HepG2 (cell line): ENCODE results near the gene SSU72. TPM values are rescaled to one million over a fixed set of nuclear protein-coding genes. Genes with fewer than 3 reads are reported as not detected.

Experiments
- ATAC-seq: fragments of 200-7000 bp; cut with Tn5 transposase; 3 replicates; pipeline ENCODE4 v1.9.1; 2020; ENCODE audit warnings: mild to moderate bottlenecking, moderate library complexity
- BruUV-seq: library from RNA; stranded (reverse); fragments of 400-500 nt; replicated peaks from 2 replicates; lab custom pipeline; 2021; lab: Mats Ljungman, UMichigan
- CTCF ChIA-PET: fragments of 300-600 bp; formaldehyde crosslinking; extraction: SDS; loops from one replicate; lab custom pipeline; 2021; ENCODE audit warnings: low total read pairs, inconsistent platforms, low intra/inter-chr PET ratio; lab: Yijun Ruan, JAX
- POLR2A ChIA-PET: fragments of 350-600 bp; sonication (Branson Sonifier 250); formaldehyde crosslinking; loops from one replicate; lab custom pipeline; 2020; ENCODE audit warnings: antibody characterized with exemption, inconsistent platforms; lab: Yijun Ruan, JAX
- DNase-seq: peaks from one replicate; pipeline ENCODE4 v3.0.0-alpha.2; 2015; ENCODE audit warnings: low spot score
- FAIRE-seq: peaks from 3 replicates; lab custom pipeline; 2011; peaks lifted over from hg19 to GRCh38; lab: Jason Lieb, UNC
- H2AFZ ChIP-seq: one replicate; pipeline ENCODE4 v1.6.1; 2011; ENCODE audit warnings: low read length, inconsistent platforms
- H3K27ac ChIP-seq: fragments of 300-600 bp; 3 replicates; pipeline ENCODE4 v1.8.0; 2011; ENCODE audit warnings: mixed run types, mild to moderate bottlenecking, mixed read lengths, low read length, inconsistent platforms; ENCODE audit not compliant: insufficient read depth; ENCODE audit errors: extremely low read length
- H3K27me3 ChIP-seq, 2 experiments: fragments of 200-600 bp in 1 of 2; 2 replicates in 1 of 2; 3 replicates in 1 of 2; pipeline versions ENCODE4 v1.6.0 to v1.8.0; 2011; ENCODE audit warnings: low read length in 2 of 2, mild to moderate bottlenecking in 2 of 2, moderate library complexity in 2 of 2, inconsistent platforms in 1 of 2; ENCODE audit not compliant: insufficient read depth in 2 of 2, control insufficient read depth in 1 of 2
- H3K36me3 ChIP-seq, 2 experiments: fragments of 200-600 bp in 1 of 2; replicated peaks in 1 of 2; 2 replicates in 1 of 2; 3 replicates in 1 of 2; pipeline versions ENCODE4 v1.5.1 to v1.8.0; 2011; ENCODE audit warnings: low read length in 2 of 2, inconsistent platforms in 1 of 2; ENCODE audit not compliant: insufficient read depth in 2 of 2, control insufficient read depth in 1 of 2
- H3K4me1 ChIP-seq: 2 replicates; pipeline ENCODE4 v1.5.1; 2012; ENCODE audit warnings: low read length, inconsistent platforms; ENCODE audit not compliant: insufficient read depth
- H3K4me2 ChIP-seq: 2 replicates; pipeline ENCODE4 v1.6.0; 2011; ENCODE audit warnings: low read depth, low read length, inconsistent platforms
- H3K4me3 ChIP-seq, 3 experiments: fragments of 200-600 bp in 1 of 3; sonication (generic), shearing (Covaris generic) in 1 of 3; replicated peaks in 1 of 3; 2 replicates each; pipeline ENCODE4 v1.5.1; 2011 to 2016; ENCODE audit warnings: low read length in 3 of 3, inconsistent platforms in 2 of 3, low read depth in 2 of 3, mild to moderate bottlenecking in 2 of 3, control low read depth in 1 of 3, mixed read lengths in 1 of 3; ENCODE audit not compliant: insufficient read depth in 1 of 3
- H3K79me2 ChIP-seq: one replicate; pipeline ENCODE4 v1.6.1; 2011; ENCODE audit warnings: low read length, inconsistent platforms; ENCODE audit not compliant: insufficient read depth
- H3K9ac ChIP-seq: 2 replicates; pipeline ENCODE4 v1.6.0; 2011; ENCODE audit warnings: mild to moderate bottlenecking, low read depth, low read length, inconsistent platforms; ENCODE audit not compliant: insufficient read depth
- H3K9me3 ChIP-seq: 2 replicates; pipeline ENCODE4 v1.5.1; 2012; ENCODE audit warnings: mild to moderate bottlenecking, low read length
- H4K20me1 ChIP-seq: 2 replicates; pipeline ENCODE4 v1.6.0; 2011; ENCODE audit warnings: inconsistent platforms, mild to moderate bottlenecking, low read length, moderate library complexity; ENCODE audit not compliant: insufficient read depth
- CBX5 ChIP-seq: sonication (generic); formaldehyde crosslinking; IDR thresholded peaks from 2 replicates; pipeline ENCODE4 v1.4.0; 2020; ENCODE audit warnings: missing genetic modification reagents, borderline replicate concordance
- CCAR2 ChIP-seq: fragments of 200-400 bp; formaldehyde crosslinking; optimal IDR thresholded peaks from 2 replicates; pipeline ENCODE3; 2018; ENCODE audit warnings: low read depth, mild to moderate bottlenecking, low read length, moderate library complexity
- CREB1 ChIP-seq, 2 experiments: fragments of 450-650 bp in 1 of 2; IDR thresholded peaks; 2 replicates each; pipeline ENCODE4 v1.6.1; 2016 to 2017; ENCODE audit warnings: control low read depth in 1 of 2, mild to moderate bottlenecking in 1 of 2, missing compliant biosample characterization in 1 of 2, missing genetic modification characterization in 1 of 2
- GPN1 ChIP-seq: sonication (generic); formaldehyde crosslinking; IDR thresholded peaks from 2 replicates; pipeline ENCODE4 v1.5.1; 2020; ENCODE audit warnings: missing genetic modification reagents, borderline replicate concordance
- KLF15 ChIP-seq: sonication (generic); formaldehyde crosslinking; IDR thresholded peaks from 2 replicates; pipeline ENCODE4 v1.8.1; 2023; ENCODE audit warnings: borderline replicate concordance, mild to moderate bottlenecking, inconsistent platforms, missing genetic modification reagents, mixed read lengths
- MED13 ChIP-seq: sonication (generic); formaldehyde crosslinking; IDR thresholded peaks from 2 replicates; pipeline ENCODE4 v1.5.0; 2020; ENCODE audit warnings: missing genetic modification reagents
- NAIF1 ChIP-seq: sonication (generic); formaldehyde crosslinking; IDR thresholded peaks from 2 replicates; pipeline ENCODE4 v1.5.0; 2020; ENCODE audit warnings: mild to moderate bottlenecking, missing genetic modification reagents, borderline replicate concordance
- NCOA2 ChIP-seq: sonication (generic); formaldehyde crosslinking; IDR thresholded peaks from 2 replicates; pipeline ENCODE4 v1.8.0; 2022; ENCODE audit warnings: inconsistent platforms
- PCBP1 ChIP-seq: fragments of 200-400 bp; formaldehyde crosslinking; IDR thresholded peaks from 2 replicates; pipeline ENCODE4 v1.6.1; 2017; ENCODE audit warnings: mild to moderate bottlenecking, low read depth, low read length, borderline replicate concordance
- SIN3B ChIP-seq: fragments of 150-350 bp; IDR thresholded peaks from 2 replicates; pipeline ENCODE4 v1.6.1; 2014; ENCODE audit warnings: low read length
- SMAD1 ChIP-seq: sonication (generic); formaldehyde crosslinking; IDR thresholded peaks from 2 replicates; pipeline ENCODE4 v1.4.0; 2020; ENCODE audit warnings: missing genetic modification reagents, low read depth, mild to moderate bottlenecking, borderline replicate concordance
- ZFYVE20 ChIP-seq: sonication (generic); formaldehyde crosslinking; IDR thresholded peaks from 2 replicates; pipeline ENCODE4 v1.8.0; 2023; ENCODE audit warnings: low read depth, mild to moderate bottlenecking, moderate library complexity, missing genetic modification reagents, borderline replicate concordance
- ZNF276 ChIP-seq: sonication (generic); formaldehyde crosslinking; IDR thresholded peaks from 2 replicates; pipeline ENCODE4 v1.4.0; 2020; ENCODE audit warnings: mild to moderate bottlenecking, low read depth, missing genetic modification reagents
- WGBS: methylation state at CpG from one replicate; pipeline ENCODE4 v1.1.6; 2017; ENCODE audit warnings: low lambda C conversion rate; 5-methylcytosine and 5-hydroxymethylcytosine counted together
- in situ Hi-C: cut with HindIII; loops from 2 replicates; pipeline ENCODE4 v1.10.0; 2017; ENCODE audit warnings: low pct_unique_long_range_greater_than_20kb; ENCODE audit not compliant: extremely low pct_ligation_motif_present
- intact Hi-C: fragments of 100-400 bp; cut with micrococcal nuclease; formaldehyde crosslinking; loops from one replicate; pipeline ENCODE4 v1.10.0; 2022; ENCODE audit not compliant: unreplicated experiment
- polyA plus RNA-seq, 8 experiments: library from polyadenylated mRNA; depleted of rRNA in 3 of 8; stranded (reverse) in 7 of 8; unstranded in 1 of 8; fragments of >200 nt; fragmentation: Illumina TruSeq in 4 of 8; extraction: Trizol in 4 of 8; gene quantifications; 2 replicates each; pipeline versions ENCODE4 v1.2.1 to v1.2.3, GENCODE V29; 2011 to 2016; ENCODE audit warnings: low read depth in 4 of 8, missing spikeins in 1 of 8, mixed read lengths in 1 of 8; ENCODE audit not compliant: insufficient read depth in 1 of 8
- total RNA-seq, 5 experiments: library from RNA; depleted of rRNA; stranded (reverse); fragments of >200 nt; fragmentation: Illumina TruSeq; extraction: Trizol; gene quantifications; 2 replicates each; pipeline ENCODE4 v1.2.3, GENCODE V29; 2016; ENCODE audit warnings: low read depth in 1 of 5
- TF ChIP-seq, protein P1 (sequence below): sonication (generic); formaldehyde crosslinking; IDR thresholded peaks from 2 replicates; pipeline ENCODE4 v1.8.0; 2022; ENCODE audit warnings: mild to moderate bottlenecking, missing genetic modification reagents, moderate library complexity

The SSU72 gene
- total and polyA plus RNA-seq, 2 of the 13 experiments (the other 11 are each of a cell fraction or from before 2014, with no cell fraction given) = 42.8 to 67.1 TPM

DNA sequence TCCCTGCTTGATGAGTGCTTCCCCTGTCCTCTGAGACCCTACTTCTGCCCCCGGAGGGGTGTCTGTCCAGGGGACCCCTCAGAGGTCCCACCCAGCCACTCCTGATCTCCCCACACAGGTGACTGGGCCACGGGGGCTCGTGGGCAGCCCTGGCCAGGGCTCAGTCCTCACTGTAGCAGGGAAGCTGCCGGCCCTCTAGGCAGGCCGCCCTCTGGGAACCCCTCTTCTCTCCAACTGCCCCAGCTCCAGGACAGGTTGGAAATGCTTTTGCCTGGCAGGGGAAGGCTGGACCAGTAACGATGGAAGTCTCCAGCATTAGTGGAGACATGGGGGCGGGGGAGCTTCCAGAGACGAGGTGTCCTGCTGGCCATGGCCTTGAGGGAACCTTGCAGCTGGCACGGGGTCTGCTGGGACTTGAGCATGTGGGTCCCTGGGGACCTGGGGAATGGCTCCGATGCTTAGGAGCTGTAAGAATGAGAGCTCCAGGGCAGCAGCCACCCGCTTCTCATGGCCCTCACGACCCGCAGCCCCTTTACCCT is 28.4 kb upstream of the SSU72 start:
- Histone ChIP-seq H3K4me3 (no peak overlapping the region), H2AFZ (no peak overlapping the region), H3K4me1 (peaks cover 41% of the 10 kb centered on the region), H3K27me3 (peaks cover 1 to 9% of the 10 kb centered on the region in 2 experiments; a peak in 2 of 5 replicates), H3K4me2 (no peak overlapping the region; the same call in 1 of the 2 replicates), H4K20me1 (no peaks in the 10 kb centered on the region), H3K27ac (no peak overlapping the region), H3K9me3 (no peaks in the 10 kb centered on the region), H3K9ac (no peak overlapping the region), H3K36me3 (no peaks in the 10 kb centered on the region), H3K79me2 (no peaks in the 10 kb centered on the region)
- BruUV-seq = no TSS peak
- no peak for FAIRE-seq
- CTCF ChIA-PET = no interaction called here
- peak; percentile 16; the same call in 2 of the 3 replicates for ATAC-seq
- in situ Hi-C loops (no loop called here), intact Hi-C loops (no loop called here)
- TF ChIP-seq MED13 (CRISPR knock-in tag) (no peak), GPN1 (no peak), ZFYVE20 (CRISPR knock-in tag) (no peak), CREB1 (IDR thresholded peaks at IDR 0.05) (no peak), CREB1 (CRISPR knock-in tag; IDR thresholded peaks at IDR 0.05) (no peak), NAIF1 (no peak), PCBP1 (no peak), KLF15 (CRISPR knock-in tag) (no peak), CCAR2 (no peak), ZNF276 (CRISPR knock-in tag) (no peak), CBX5 (CRISPR knock-in tag) (no peak), SIN3B (no peak), NCOA2 (CRISPR knock-in tag) (no peak), SMAD1 (no peak)
- TF ChIP-seq, protein P1, sequence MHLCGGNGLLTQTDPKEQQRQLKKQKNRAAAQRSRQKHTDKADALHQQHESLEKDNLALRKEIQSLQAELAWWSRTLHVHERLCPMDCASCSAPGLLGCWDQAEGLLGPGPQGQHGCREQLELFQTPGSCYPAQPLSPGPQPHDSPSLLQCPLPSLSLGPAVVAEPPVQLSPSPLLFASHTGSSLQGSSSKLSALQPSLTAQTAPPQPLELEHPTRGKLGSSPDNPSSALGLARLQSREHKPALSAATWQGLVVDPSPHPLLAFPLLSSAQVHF (CRISPR knock-in tag) = no peak
- POLR2A ChIA-PET = interaction anchor here (1.4 kb wide), 1 partner anchor 12 kb away, joined by 13 read pairs; the partner anchor contains the start of gene MIB2
- WGBS = 21% methylated on average over 4 of the region's 13 CpGs
- no peak for DNase-seq
